WTC11 (cell line): ENCODE data around the gene JAKMIP1. TPM values are rescaled to one million over a fixed set of nuclear protein-coding genes. Genes with fewer than 3 reads are reported as not detected.

ENCODE experiments used
- AFF4 ChIP-seq: sonication (generic); formaldehyde crosslinking; IDR thresholded peaks from 2 replicates; pipeline ENCODE4 v1.8.1; 2023; ENCODE audit warnings: mild to moderate bottlenecking, missing genetic modification reagents, borderline replicate concordance
- ATF2 ChIP-seq: sonication (generic); formaldehyde crosslinking; IDR thresholded peaks from 2 replicates; pipeline ENCODE4 v1.8.1; 2022; ENCODE audit warnings: low read depth, missing genetic modification reagents, borderline replicate concordance
- ATF3 ChIP-seq: sonication (generic); formaldehyde crosslinking; conservative IDR thresholded peaks from 2 replicates; pipeline ENCODE4 v1.8.1; 2022; ENCODE audit warnings: mild to moderate bottlenecking, missing genetic modification reagents
- CREM ChIP-seq: sonication (generic); formaldehyde crosslinking; IDR thresholded peaks from 2 replicates; pipeline ENCODE4 v1.8.1; 2022; ENCODE audit warnings: mild to moderate bottlenecking, missing genetic modification reagents, moderate library complexity
- ETV6 ChIP-seq: sonication (generic); formaldehyde crosslinking; IDR thresholded peaks from 2 replicates; pipeline ENCODE4 v1.8.1; 2022; ENCODE audit warnings: mild to moderate bottlenecking, missing genetic modification reagents
- FOXP4 ChIP-seq: sonication (generic); formaldehyde crosslinking; IDR thresholded peaks from 2 replicates; pipeline ENCODE4 v1.8.0; 2022; ENCODE audit warnings: mild to moderate bottlenecking, missing genetic modification reagents
- HMGA2 ChIP-seq: fragments of 250-450 bp; sonication (Bioruptor Pico); IDR thresholded peaks from 2 replicates; pipeline ENCODE4 v1.4.0; 2021; ENCODE audit warnings: mild to moderate bottlenecking, moderate library complexity
- JAZF1 ChIP-seq: fragments of 250-450 bp; sonication (Bioruptor Pico); IDR thresholded peaks from 2 replicates; pipeline ENCODE4 v1.9.0; 2021; ENCODE audit warnings: moderate library complexity, mild to moderate bottlenecking, inconsistent platforms
- NR1H2 ChIP-seq: sonication (generic); formaldehyde crosslinking; IDR thresholded peaks from 2 replicates; pipeline ENCODE4 v1.9.0; 2021; ENCODE audit warnings: mild to moderate bottlenecking, moderate library complexity, missing genetic modification reagents
- PRRX2 ChIP-seq: fragments of 250-450 bp; sonication (Bioruptor Pico); IDR thresholded peaks from 2 replicates; pipeline ENCODE4 v1.8.0; 2021; ENCODE audit warnings: mild to moderate bottlenecking
- RORB ChIP-seq: fragments of 250-450 bp; sonication (Bioruptor Pico); IDR thresholded peaks from 2 replicates; pipeline ENCODE4 v1.9.0; 2021; ENCODE audit warnings: mild to moderate bottlenecking
- SP1 ChIP-seq: sonication (generic); formaldehyde crosslinking; conservative IDR thresholded peaks from 2 replicates; pipeline ENCODE4 v1.8.1; 2022; ENCODE audit warnings: missing genetic modification reagents
- TCF7 ChIP-seq: sonication (generic); formaldehyde crosslinking; IDR thresholded peaks from 2 replicates; pipeline ENCODE4 v1.8.0; 2022; ENCODE audit warnings: mild to moderate bottlenecking, low read depth, missing genetic modification reagents, moderate library complexity
- USF1 ChIP-seq: sonication (generic); formaldehyde crosslinking; IDR thresholded peaks from 2 replicates; pipeline ENCODE4 v1.8.0; 2022; ENCODE audit warnings: mild to moderate bottlenecking, missing genetic modification reagents
- ZNF232 ChIP-seq: sonication (generic); formaldehyde crosslinking; IDR thresholded peaks from 2 replicates; pipeline ENCODE4 v1.8.0; 2022; ENCODE audit warnings: mild to moderate bottlenecking, missing genetic modification reagents
- ZNF396 ChIP-seq: fragments of 250-450 bp; sonication (Bioruptor Pico); IDR thresholded peaks from 2 replicates; pipeline ENCODE4 v1.8.0; 2021; ENCODE audit warnings: mild to moderate bottlenecking, moderate library complexity, borderline replicate concordance
- ZNF425 ChIP-seq: fragments of 250-450 bp; sonication (Bioruptor Pico); conservative IDR thresholded peaks from 2 replicates; pipeline ENCODE4 v1.9.0; 2021; ENCODE audit warnings: mild to moderate bottlenecking
- ZNF671 ChIP-seq: fragments of 250-450 bp; sonication (Bioruptor Pico); IDR thresholded peaks from 2 replicates; pipeline ENCODE4 v1.8.0; 2021; ENCODE audit warnings: mild to moderate bottlenecking
- total RNA-seq: library from RNA; stranded (reverse); gene quantifications from 3 replicates; pipeline ENCODE4 v1.2.3, GENCODE V29; 2021

Gene JAKMIP1
- total RNA-seq, 1 experiment from 2014 or later = 4.0 TPM

GRCh38 chr4:6198768-6199421, 1.5 kb downstream of the JAKMIP1 start (continued):
- TF ChIP-seq ETV6 (peak; percentile 31; the same call in 1 of the 2 replicates), NR1H2 (no peak), HMGA2 (CRISPR knock-in tag) (no peak), ZNF396 (CRISPR knock-in tag) (no peak), ATF3 (CRISPR knock-in tag) (no peak), SP1 (CRISPR knock-in tag) (peak; percentile 72), JAZF1 (CRISPR knock-in tag) (no peak), USF1 (CRISPR knock-in tag) (no peak), FOXP4 (CRISPR knock-in tag) (peak; percentile 44; the same call in 1 of the 2 replicates), ZNF425 (no peak), ATF2 (CRISPR knock-in tag) (no peak), PRRX2 (CRISPR knock-in tag) (no peak), CREM (CRISPR knock-in tag) (no peak), AFF4 (CRISPR knock-in tag) (no peak), TCF7 (no peak), ZNF232 (CRISPR knock-in tag) (peak; percentile 70; the same call in 1 of the 2 replicates), RORB (CRISPR knock-in tag) (no peak), ZNF671 (no peak)
